Heart right ventricle (tissue), 16 donors: ENCODE measurements around the gene TNFRSF18. TPM values are rescaled to one million over a fixed set of nuclear protein-coding genes. Genes with fewer than 3 reads are reported as not detected.

Experiments used
- ATAC-seq, 8 donors: fragments of 200-7000 bp; cut with Tn5 transposase; one replicate each; pipeline ENCODE4 v1.9.1; 2020; ENCODE audit warnings: mild to moderate bottlenecking in 8 of 8, moderate library complexity in 8 of 8, moderate number of reproducible peaks in 1 of 8
- DNase-seq, 2 donors: peaks; one replicate each; pipeline ENCODE4 v3.0.0-alpha.2; 2020
- H3K27ac ChIP-seq, 10 donors: fragments of 200-600 bp; sonication (generic) in 2 of 10; one replicate each; pipeline versions ENCODE4 v1.5.0 to v1.8.0; 2020 to 2022; ENCODE audit warnings: mild to moderate bottlenecking in 3 of 10
- H3K27me3 ChIP-seq, 7 donors: fragments of 200-600 bp; one replicate each; pipeline ENCODE4 v1.8.0; 2021 to 2022; ENCODE audit warnings: mild to moderate bottlenecking in 2 of 7
- H3K36me3 ChIP-seq, 9 donors: fragments of 200-600 bp; sonication (generic) in 1 of 9; one replicate each; pipeline versions ENCODE4 v1.5.0 to v1.8.0; 2020 to 2022; ENCODE audit warnings: mild to moderate bottlenecking in 2 of 9
- H3K4me1 ChIP-seq, 9 donors: fragments of 200-600 bp; sonication (generic) in 1 of 9; one replicate each; pipeline versions ENCODE4 v1.5.0 to v1.8.0; 2020 to 2022; ENCODE audit warnings: mild to moderate bottlenecking in 4 of 9
- H3K4me3 ChIP-seq, 10 donors: fragments of 200-600 bp; sonication (generic) in 2 of 10; one replicate each; pipeline versions ENCODE4 v1.5.0 to v1.8.0; 2020 to 2022; ENCODE audit warnings: mild to moderate bottlenecking in 7 of 10, moderate library complexity in 2 of 10
- H3K9me3 ChIP-seq, 11 donors: fragments of 200-600 bp in 10 of 11; sonication (generic) in 2 of 11; one replicate each; pipeline versions ENCODE4 v1.5.0 to v1.8.0; 2013 to 2022; ENCODE audit warnings: mild to moderate bottlenecking in 2 of 11, control low read depth in 1 of 11, moderate library complexity in 1 of 11
- WGBS, 2 donors: extraction: QIAGEN DNeasy Blood & Tissue Kit; methylation state at CpG; one replicate each; pipeline ENCODE4 v1.1.7; 2013; ENCODE audit warnings: inconsistent platforms in 1 of 2; 5-methylcytosine and 5-hydroxymethylcytosine counted together
- intact Hi-C, 10 donors: fragments of 100-400 bp; cut with DNase I; formaldehyde crosslinking; loops; one replicate each; pipeline versions ENCODE4 v1.11.1 to v1.14.2; 2022
- polyA plus RNA-seq, 2 donors: library from polyadenylated mRNA; stranded (reverse); fragments of 200-250 nt; gene quantifications; one replicate each; pipeline ENCODE4 v1.2.3, GENCODE V29; 2013
- total RNA-seq, 10 donors: library from RNA; stranded (reverse); fragmentation: NEBNext Ultra II Directional in 3 of 10; extraction: Animal tissue kit (Norgen Biotek cat#: 25700) in 3 of 10; gene quantifications; one replicate each; pipeline versions ENCODE4 v1.2.1 to v1.2.4, GENCODE V29; 2021 to 2023
- TF ChIP-seq, protein P1 (sequence below), 9 donors: fragments of 200-600 bp; sonication (generic) in 2 of 9; IDR thresholded peaks; one replicate each; pipeline versions ENCODE4 v1.5.0 to v1.8.0; 2021 to 2022; ENCODE audit warnings: antibody characterized with exemption in 9 of 9, mild to moderate bottlenecking in 5 of 9, moderate library complexity in 1 of 9
- donor health status: Arrhythmogenic right ventricular cardiomyopathy.
- donor health status: ischemic (EF 13 %, LVEDD 7.1; RV severe dilation, severe dysfunction).
- donor health status: healthy with polysubstance abuse.
- donor health status: DM: no; HTN: yes; CAD: no.
- donor health status: DM: no; HTN: no; CAD: no.
- donor health status: ischemic (EF 25% LVEDD 6.9; RV normal size, moderate dysfunction).
- donor health status: ischemic (EF 25% LVEDD 5.7; RV mildly dilated, moderate dysfunction).
- donor health status: healthy.
- donor health status: DM: yes; HTN: yes; CAD: no.
- donor health status: Ischemic cardiomyopathy.
- donor health status: ischemic (EF 35%, LVEDD 5.7; RV mildly dilated, moderate dysfunction).
- donor health status: nonischemic (EF 11% LVEDD 7.7; RV severe dilation, severe dysfunction).
- donor health status: DM: yes; HTN: yes; CAD: no.
- donor health status: PGD.
- donor health status: ischemic (EF 29% LVEDD 5.4; RV normal size, mild dysfunction).
- donor health status: nonischemic (EF 23%, LVEDD 6.1; RV moderate dilation, normal function).

The TNFRSF18 gene
- total and polyA plus RNA-seq, 12 donors, result 0.26 to 1.7 (median 0.38) TPM; not detected in 8

DNA sequence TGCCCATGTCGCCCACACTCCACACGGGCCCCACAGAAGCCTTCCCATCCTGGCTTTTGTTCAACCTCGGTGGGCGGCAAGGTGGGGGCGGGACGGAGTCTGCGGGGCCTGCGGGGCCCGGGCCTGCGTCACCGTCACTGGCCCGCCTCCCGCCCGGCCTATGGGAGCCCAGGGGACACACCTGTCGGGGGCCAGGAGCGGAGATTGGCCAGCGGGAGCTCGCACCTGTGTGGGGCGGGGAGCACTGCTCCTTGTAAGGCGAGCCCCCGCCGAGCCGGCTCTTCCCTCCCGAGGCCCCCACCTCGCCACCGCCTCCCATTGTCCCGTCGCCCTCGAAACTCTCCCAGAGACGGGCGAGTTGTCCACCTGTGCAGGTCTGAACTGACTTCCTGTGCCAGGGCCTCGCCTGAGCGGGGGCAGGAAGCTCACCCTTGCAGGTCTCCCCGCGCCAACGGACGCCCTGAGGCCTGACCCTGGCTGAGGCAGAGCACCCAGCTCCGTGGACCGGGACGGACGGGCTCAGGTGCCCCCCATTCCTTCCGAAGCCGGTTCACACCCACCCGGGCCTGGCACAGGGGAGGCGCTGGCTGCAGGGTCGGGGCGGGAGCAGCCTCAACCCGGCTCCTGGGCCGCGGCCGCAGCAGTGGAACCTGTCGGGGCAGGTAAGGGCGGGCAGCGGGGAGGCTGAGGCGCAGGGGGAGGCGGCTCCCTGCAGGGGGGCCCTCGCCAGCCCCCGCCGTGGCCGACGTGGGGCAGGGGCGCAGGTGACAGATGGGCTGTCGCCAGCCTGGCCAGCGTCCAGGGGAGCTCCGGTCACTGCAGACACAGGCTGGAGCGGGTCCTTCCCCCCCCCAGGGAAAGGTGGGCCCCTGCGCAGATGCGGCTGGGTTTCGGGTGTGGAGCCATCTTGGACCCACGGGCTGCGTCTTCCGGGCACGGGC lies 43.5 kb downstream of the TNFRSF18 start:
- TF ChIP-seq, protein P1, sequence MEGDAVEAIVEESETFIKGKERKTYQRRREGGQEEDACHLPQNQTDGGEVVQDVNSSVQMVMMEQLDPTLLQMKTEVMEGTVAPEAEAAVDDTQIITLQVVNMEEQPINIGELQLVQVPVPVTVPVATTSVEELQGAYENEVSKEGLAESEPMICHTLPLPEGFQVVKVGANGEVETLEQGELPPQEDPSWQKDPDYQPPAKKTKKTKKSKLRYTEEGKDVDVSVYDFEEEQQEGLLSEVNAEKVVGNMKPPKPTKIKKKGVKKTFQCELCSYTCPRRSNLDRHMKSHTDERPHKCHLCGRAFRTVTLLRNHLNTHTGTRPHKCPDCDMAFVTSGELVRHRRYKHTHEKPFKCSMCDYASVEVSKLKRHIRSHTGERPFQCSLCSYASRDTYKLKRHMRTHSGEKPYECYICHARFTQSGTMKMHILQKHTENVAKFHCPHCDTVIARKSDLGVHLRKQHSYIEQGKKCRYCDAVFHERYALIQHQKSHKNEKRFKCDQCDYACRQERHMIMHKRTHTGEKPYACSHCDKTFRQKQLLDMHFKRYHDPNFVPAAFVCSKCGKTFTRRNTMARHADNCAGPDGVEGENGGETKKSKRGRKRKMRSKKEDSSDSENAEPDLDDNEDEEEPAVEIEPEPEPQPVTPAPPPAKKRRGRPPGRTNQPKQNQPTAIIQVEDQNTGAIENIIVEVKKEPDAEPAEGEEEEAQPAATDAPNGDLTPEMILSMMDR (IDR thresholded peaks at IDR 0.05), result no peak
- WGBS, 2 donors, result 64 to 71% methylated on average over 58 to 73 of the region's 73 CpGs
- Histone ChIP-seq H3K27me3 (peaks cover 0 to 68% (median 60%) of the 10 kb centered on the region in 7 donors), H3K4me3 (no peak overlapping the region), H3K9me3 (no peaks in the 10 kb centered on the region), H3K27ac (no peak overlapping the region), H3K36me3 (no peaks in the 10 kb centered on the region), H3K4me1 (peaks cover 0 to 17% (median 9%) of the 10 kb centered on the region in 9 donors)
- no peak for DNase-seq
- no peak for ATAC-seq
- intact Hi-C loops, result no loop called here

DNA sequence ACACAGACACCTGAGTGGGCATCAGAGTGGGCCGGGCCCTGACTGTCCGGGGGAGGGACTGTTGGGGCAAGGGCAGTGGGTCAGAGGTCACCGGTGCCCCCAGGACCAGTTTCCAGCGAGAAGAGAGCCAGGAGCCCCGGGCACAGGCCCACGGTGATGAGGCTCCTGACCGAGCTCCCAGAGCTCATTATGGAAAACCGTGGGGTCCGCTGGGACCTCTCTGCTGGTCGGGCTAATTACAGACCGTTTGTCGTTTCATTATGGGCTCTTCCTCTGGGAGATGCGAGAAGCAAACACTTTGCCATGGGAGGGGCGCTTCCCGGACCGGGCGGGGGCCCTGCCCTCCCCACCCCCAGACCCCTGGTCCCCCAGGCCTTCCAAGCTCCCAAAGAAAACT lies 44.7 kb downstream of the TNFRSF18 start:
- WGBS, 2 donors, result 57 to 58% methylated on average over 17 of the region's 17 CpGs

DNA sequence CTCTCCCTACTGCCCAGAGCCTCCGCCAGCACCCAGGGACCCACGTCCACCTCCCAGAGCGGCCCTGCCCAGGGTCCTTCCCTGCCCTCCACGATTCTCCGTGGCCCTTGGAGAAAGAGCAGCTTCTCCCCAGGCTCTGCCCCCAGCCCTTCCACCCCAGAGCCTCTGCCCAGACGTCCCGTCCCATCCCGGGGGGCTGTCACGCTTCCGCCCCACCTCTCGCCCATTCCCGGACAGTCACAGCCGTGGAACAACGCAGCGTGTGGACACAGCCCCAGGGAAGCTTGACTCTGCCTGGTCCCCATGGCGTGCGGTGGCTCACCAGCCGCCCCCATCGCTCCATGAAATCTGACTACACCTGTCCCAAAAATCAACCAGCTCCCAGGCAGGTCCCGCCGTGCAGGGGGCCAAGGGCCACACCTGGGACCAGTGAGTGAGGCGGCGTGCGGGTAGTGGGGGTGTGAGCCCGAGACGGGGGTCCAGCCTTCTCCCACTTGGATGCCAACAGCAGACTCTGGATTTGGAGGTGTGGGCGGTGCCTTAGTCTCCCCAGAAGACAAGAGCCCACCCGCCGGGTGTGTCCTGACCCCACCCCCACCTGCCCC lies 45.2 kb downstream of the TNFRSF18 start:
- intact Hi-C loops, result no loop called here
- WGBS, 2 donors, result 86 to 87% methylated on average over 29 of the region's 29 CpGs
- Histone ChIP-seq H3K27me3 (peaks cover 0 to 51% (median 44%) of the 10 kb centered on the region in 7 donors), H3K9me3 (no peaks in the 10 kb centered on the region), H3K4me1 (peaks cover 0 to 20% (median 13%) of the 10 kb centered on the region in 9 donors), H3K27ac (no peak overlapping the region), H3K4me3 (no peak overlapping the region), H3K36me3 (no peaks in the 10 kb centered on the region)
- TF ChIP-seq, protein P1 (IDR thresholded peaks at IDR 0.05), result no peak
- no peak for ATAC-seq
- no peak for DNase-seq

More for the DNA sequence above, 44.7 kb downstream of the TNFRSF18 start:
- intact Hi-C loops, result no loop called here
- TF ChIP-seq, protein P1 (IDR thresholded peaks at IDR 0.05), result no peak
- Histone ChIP-seq H3K27ac (no peak overlapping the region), H3K27me3 (peaks cover 0 to 56% (median 49%) of the 10 kb centered on the region in 7 donors), H3K9me3 (no peaks in the 10 kb centered on the region), H3K4me1 (peaks cover 0 to 21% (median 13%) of the 10 kb centered on the region in 9 donors), H3K36me3 (no peaks in the 10 kb centered on the region), H3K4me3 (no peak overlapping the region)
- no peak for ATAC-seq
- DNase-seq, result no peak

DNA sequence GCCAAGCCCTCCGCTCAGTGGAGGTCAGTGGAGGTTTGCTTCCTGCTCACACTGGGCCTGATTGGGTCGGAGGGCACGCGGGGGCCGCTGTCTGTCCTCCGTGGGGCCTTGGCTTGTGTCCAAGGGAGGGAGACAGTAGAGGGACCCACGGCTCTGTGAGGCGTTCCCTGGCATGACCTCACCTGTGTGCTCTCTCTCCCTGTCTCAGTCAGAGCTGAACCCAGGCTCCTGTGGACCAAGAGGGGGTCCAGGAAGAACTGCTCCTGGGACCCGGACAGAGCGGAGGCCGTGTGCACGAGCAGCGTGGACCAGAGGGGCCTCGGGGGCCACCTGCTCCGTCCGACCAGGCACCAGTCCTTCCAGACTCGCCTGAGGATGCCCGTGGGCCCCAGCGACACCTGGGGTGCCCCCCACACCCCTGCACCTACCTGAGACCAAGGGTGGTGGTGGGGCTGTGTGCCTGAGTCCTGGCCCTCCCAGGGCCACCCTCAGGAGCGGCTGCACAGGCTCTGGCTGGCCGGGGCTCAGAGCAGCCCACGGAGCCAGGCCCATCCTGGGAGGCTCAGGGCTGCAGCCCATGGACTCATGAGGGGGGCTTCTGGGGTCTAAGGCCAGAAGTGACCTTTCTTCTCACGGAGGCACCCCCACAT lies 46.0 kb downstream of the TNFRSF18 start:
- Histone ChIP-seq H3K9me3 (no peaks in the 10 kb centered on the region), H3K27ac (no peak overlapping the region), H3K4me3 (no peak overlapping the region), H3K27me3 (peaks cover 0 to 43% (median 37%) of the 10 kb centered on the region in 7 donors), H3K4me1 (peaks cover 0 to 17% (median 13%) of the 10 kb centered on the region in 9 donors), H3K36me3 (no peaks in the 10 kb centered on the region)
- intact Hi-C loops, result no loop called here
- ATAC-seq (no peak), DNase-seq (no peak)
- TF ChIP-seq, protein P1 (IDR thresholded peaks at IDR 0.05), result no peak
- 87 to 92% methylated on average over 20 to 23 of the region's 23 CpGs for WGBS, 2 donors
